HG03103 (cell line): Measurements from ENCODE around the gene JARID2.

ENCODE experiments used
- ATAC-seq: cut with Tn5 transposase; IDR thresholded peaks from one replicate; pipeline ENCODE4 v1.9.1; 2021; ENCODE audit warnings: low read depth; ENCODE audit not compliant: unreplicated experiment

Gene JARID2

DNA sequence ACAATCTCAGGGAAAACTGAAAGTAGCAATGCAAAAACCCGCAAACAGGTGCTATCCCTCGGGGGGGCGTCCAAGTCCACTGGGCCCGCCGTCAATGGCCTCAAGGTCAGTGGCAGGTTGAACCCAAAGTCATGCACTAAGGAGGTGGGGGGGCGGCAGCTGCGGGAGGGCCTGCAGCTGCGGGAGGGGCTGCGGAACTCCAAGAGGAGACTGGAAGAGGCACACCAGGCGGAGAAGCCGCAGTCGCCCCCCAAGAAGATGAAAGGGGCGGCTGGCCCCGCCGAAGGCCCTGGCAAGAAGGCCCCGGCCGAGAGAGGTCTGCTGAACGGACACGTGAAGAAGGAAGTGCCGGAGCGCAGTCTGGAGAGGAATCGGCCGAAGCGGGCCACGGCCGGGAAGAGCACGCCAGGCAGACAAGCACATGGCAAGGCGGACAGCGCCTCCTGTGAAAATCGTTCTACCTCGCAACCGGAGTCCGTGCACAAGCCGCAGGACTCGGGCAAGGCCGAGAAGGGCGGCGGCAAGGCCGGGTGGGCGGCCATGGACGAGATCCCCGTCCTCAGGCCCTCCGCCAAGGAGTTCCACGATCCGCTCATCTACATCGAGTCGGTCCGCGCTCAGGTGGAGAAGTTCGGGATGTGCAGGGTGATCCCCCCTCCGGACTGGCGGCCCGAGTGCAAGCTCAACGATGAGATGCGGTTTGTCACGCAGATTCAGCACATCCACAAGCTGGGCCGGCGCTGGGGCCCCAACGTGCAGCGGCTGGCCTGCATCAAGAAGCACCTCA, 250.7 kb downstream of the JARID2 start:
- no peak for ATAC-seq

DNA sequence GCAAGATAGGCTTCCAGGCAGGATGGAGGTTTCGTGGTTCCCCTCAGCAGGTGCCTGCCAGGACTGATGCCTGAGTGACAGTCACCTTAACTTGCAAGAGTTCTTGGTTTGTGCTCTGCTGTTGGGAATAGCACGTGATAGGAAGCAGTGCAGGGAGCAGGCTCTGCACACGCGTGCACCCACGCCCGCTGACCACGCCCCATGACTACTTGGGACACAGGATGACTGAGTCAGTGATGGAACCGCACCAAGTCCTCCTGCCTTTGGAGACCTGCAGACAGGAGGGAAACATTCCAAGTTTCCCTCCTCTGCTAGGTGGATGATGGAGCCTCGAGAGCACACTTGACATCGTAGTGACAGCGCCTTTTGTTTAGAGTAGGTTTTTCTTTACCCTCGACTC, 252.8 kb downstream of the JARID2 start:
- ATAC-seq, result no peak

DNA sequence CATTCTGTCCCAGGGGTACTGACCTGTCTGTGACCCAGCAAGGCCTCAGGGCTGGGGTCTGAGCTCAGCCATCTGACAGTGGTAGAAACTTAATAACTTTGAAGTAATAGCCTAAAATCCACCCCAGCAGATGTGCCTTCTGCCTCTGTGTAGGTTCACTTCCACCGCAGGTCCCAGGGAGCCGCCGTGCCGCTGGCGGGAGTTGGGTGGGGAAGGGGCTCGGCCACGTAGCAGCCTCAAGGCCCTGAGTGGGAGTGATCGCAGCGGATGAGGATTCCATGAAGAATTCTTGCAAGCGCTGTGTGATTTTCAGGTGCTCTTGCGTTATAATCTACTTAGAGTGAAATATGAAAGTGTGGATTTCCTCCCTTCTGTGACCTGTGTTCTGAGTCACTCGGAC, 253.3 kb downstream of the JARID2 start:
- no peak for ATAC-seq

DNA sequence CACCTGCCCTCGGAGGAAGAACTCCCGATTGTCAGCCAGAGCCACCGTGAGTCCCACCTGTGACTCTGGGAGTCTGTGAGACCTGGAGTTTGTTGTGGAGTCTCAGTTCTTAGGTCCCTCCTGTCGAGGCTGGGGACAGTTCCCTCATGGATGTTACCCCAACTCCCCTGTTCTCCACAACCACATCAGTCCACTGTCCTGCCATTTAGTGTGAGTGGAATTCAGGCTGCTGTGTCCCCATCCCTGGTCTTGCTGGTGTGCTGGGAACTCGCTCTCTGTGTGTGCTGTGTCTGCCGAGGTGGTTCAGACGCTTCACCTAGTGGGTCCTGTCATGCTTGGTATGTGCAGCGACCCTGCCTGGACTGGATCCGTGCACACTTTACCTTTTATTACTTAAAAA, 253.7 kb downstream of the JARID2 start:
- no peak for ATAC-seq

DNA sequence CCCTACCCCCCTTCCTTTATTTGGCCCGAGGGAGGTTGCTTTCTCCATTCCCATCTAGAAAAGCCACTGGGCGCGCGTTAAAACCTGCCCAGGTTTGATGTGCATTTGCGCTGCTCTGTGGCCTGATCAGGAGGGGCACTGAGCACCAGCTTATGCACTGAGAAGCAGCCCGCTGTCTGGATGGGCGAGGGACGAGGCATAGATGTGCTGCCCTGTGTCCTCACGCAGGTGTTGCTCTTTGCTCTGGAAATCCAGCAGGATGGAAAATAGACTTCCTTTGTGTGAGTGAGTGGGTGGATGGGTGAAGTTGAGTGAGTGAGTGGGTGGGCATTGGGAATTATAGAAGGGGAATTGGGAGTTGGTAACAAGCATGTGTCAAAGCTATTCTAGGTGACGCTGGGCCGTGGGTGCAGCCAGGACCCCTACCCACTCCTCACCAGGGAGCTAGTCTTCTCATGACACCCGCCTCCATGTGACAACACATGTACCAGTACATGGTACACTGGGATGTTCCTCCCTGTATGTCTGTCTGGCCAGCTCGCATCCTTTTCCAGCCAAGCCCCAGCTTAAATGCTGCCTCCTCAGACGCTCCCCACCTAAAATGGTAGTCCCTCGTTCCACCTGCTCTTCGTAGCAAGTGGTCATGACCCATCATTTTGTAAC, 254.3 kb downstream of the JARID2 start:
- ATAC-seq, result no peak

DNA sequence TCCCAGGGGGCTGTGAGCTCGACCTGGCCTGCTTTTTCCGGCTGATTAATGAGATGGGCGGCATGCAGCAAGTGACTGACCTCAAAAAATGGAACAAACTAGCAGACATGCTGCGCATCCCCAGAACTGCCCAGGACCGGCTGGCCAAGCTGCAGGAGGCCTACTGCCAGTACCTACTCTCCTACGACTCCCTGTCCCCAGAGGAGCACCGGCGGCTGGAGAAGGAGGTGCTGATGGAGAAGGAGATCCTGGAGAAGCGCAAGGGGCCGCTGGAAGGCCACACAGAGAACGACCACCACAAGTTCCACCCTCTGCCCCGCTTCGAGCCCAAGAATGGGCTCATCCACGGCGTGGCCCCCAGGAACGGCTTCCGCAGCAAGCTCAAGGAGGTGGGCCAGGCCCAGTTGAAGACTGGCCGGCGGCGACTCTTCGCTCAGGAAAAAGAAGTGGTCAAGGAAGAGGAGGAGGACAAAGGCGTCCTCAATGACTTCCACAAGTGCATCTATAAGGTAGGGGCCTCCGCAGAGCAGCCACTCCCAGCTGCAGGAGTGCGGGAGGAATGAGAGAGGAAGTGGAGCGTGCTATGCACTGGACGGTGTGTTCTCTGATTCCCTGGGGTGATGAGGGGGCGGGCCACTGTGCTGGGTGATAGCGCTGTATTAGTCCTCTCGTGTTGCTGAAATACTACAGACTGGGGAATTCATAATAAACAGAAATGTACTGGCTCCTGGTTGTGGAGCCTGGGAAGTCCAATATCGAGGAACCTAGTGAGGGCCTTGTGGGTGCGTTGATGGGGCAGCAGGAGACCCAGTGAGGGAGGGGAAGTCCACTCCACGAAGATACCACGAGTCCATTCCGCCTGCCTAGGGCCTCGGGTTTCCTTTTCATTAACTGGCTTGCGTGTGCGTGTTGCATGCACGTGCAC, 255.3 kb downstream of the JARID2 start:
- no peak for ATAC-seq

DNA sequence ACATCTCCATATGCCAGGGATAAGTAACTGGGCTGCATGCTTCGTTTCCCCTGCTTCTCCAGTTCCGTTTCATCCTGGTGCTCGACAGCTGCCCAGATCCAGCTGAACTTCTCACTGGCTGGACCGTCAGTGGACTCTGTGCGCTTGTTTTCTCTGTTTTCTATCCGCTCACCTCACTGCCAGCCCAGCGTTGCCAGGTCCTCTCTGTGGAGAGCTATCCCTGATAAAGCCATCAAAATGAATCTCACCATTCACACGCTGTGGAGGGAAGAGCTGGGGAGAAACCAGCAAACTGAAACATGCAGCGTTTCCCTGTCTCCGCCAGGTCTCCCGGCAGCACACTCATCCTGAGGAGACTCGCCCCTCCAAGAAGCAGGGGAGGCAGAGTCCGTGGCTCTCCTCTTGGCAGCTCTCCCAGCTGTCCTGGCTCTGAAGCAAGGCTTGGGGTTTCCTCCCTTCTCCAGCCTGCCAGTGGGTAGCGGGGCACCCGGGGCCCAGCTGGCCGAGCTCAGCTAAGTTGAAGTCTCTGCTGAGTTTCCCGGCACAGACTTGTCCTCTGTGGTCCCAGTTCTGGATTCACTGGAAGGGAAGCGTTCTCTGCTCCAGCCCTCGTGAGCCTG, 256.1 kb downstream of the JARID2 start:
- ATAC-seq, result no peak

DNA sequence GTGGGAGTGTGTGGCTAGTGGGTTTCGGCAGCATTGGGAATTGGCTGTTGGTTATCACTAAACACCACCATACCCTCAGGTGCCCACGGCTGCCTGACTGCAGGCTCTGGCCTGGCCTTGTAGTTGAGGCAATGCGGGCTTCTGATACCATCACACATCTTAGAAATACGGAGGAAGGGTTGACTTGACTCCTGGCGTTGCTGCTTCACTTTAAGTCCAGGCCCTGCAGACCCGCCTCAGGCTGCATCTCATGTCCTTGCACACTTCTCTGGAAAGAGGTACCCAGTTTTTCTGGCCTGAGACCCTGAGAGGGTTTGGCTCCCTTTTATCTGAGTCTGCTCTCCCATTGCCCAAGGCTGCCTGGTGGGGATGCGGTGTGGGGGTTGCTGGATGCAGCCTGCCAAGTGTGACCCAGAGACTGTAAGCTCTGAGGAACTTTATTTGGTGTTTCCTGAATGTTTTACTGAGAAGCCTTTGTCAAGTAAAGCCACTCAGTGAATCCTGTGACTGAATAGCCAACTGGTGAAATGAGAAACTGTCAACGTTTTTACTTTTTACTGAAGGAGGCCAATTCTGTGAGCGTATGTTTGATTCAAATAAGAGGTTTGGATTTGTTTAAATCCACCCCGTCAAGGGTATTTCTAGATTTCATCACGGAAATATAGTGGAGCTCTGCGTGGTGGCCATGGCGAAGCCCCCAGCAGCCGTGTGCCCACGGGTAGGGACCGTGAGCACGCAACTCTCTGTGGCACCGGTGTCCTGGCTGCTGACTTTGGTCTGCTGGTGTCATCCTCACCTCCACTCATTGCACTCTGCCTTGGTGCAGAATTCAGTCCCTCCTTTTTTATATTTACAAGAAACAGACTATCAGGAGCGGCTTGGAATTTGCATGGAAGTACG, 256.8 kb downstream of the JARID2 start:
- ATAC-seq, result no peak

DNA sequence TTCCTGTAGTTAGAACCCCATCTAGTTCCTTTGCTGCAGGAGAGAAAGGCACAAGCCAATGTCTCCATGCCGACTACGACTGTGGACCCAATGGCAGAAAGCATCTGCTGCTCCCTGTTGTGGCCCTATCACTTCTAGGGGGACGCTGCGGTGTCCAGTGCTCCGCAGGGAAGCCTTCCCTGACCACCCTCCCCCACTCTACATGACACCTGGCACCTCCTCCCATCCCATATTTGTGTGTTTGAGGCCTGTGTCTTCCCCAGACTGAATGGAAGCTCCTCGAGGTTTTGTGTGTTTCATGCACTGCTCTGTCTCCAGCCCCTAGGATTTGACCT, 257.4 kb downstream of the JARID2 start:
- no peak for ATAC-seq

DNA sequence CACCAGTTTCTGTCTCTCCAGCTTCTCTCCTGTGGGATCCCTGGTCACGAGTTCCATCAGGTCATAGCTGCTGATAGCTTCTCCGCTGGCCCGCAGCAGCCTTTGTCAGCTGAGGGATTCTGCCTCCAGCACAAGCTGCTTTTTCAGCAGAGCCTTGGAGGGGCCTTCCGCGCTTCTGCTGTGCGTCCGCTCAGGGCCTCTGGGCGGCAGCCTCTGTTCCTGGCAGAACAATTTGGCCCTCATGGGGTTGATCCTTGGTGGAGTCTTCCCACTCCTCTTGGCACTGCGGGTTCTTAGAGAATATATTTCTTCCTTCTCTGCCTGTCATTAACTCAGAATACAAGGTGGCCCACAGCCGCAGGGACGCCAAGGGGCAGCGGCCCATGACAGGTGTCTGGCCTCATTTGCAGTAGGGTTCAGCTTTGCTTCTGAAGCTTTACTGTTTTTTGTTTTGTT, 258.2 kb downstream of the JARID2 start:
- ATAC-seq, result no peak

DNA sequence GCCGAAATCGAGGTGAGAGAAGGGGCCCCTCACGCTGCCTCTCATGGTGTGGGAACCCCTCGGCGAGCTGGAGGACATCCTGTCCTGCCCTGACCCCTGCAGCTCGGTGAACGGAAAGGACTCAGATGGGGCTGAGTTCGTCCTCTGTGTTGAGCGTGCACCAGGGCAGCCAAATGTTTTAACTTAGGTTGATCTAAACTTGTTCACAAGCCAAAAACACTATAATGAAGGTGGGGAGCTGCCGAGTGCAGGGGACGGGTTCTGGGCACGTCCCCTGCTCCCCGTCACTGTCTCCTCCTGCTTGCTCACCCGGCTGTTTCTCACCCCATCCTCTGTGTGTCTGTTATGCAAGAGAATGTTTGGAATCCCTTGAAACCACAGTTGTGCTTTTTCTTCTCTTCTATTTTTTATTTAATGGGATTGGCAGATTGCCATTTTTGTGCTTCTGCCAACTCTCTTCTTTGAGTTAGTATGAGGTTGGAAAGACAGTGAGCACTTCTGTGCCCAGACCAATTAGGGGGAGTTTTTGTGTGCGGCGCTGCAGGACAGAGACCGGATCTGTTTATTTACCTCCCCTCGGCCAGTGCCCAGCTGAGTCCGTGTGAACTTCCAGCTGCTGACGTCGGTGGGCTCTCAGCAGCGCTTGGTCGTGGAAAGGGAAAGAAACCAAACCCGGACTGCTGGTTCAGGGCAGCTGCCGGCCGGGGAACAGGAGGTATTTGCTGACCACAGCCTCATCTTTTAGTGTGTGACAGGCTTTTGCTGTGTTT, 258.9 kb downstream of the JARID2 start:
- ATAC-seq, result no peak

DNA sequence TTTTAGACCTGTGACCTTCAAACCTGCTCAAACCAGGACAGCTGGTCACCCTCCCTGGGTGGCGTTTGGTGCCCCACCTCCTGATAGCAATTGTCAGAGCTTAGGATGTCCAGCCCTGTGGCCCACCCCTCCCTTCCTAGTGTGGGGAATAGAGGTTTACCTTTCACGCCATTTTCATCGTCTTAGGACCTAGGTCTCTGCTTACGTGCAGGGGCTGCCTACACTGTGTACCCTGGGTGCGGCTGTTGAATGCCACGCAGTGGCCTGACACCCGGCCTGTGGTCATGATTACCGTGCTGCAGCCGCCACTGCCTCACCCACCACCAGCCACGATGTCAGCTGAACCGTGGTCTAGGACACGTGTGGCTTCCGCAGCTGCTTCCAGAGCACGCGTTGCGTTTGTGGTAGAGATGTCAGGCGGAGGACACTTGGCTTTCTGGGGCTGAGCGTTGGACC, 259.6 kb downstream of the JARID2 start:
- ATAC-seq, result no peak

DNA sequence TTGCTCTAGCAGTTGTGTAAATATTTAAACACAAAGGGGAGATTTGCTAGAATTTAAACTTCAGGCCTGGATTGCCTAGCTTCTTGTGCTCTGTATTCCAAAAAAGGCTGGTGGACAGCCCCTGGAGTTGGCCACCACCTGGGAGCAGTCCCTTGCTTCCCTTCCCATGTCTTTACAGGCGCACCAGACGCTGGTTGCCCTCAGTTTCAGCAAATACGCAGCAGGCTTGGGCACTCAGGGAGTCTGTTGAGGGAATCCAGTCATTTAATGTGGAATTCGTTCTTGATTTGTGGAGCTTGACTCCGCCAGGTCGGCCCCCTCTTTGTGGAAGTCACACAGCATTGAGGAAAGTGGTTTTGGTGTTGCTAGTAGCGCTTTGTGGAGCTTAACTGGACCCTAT, 260.2 kb downstream of the JARID2 start:
- no peak for ATAC-seq

DNA sequence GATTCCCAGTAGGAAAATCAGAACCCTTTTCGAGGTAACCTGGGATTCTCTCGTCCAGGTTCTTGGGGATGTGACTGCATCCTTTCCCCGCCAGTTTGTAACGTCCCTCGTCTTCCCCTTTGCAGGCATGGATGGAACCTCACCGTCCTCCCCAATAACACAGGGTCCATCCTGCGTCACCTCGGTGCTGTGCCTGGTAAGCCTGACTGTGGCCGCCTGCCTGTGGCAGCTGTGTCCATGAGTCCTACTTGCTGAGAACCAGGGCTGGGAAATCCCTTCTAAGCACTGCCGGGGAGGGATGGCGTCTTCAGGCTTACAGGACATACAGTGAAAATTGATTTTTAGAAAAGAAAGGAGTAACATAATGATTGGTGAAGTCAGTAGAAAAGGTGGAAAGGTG, 261.4 kb downstream of the JARID2 start:
- no peak for ATAC-seq

DNA sequence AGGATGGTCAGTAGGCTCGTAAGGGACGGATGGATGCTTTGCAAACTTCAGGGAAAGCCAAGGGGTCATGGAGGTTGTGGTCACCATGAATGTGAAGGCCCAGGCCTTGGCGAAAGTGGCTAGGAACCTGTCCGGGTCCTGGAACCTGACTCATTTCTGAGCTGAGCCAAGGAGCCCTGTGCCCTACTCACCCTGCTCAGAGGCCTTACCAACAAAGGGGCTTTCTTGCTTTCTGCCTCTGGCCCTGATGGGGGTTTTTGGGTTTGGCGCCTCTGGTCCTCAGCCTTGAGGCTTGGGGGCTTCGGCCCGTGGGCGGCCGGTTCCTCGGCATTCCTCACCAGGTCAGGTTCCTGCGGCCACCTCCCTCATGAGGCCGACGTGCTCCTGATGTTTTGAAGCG, 261.9 kb downstream of the JARID2 start:
- ATAC-seq, result no peak

DNA sequence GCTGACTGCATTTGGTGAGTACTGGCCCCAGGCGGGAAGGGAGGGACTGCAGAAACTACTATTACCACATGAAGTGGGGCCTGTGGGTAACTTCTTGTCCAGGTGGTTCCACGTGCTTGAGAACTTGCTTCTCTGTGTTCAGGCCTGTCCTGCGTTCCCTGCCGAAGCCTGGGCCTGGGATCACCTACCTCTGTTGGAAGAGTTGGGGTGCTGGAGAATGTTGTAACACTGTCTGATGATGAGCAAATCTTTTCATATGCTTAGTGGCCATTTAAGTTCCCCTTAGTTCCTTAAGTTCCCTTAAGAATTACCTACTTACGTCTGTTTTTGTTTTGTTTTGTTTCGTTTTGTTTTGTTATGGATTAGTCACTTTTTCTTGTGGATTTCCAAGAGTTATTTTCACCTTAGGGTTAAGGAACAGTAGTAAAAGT, 262.6 kb downstream of the JARID2 start:
- no peak for ATAC-seq

DNA sequence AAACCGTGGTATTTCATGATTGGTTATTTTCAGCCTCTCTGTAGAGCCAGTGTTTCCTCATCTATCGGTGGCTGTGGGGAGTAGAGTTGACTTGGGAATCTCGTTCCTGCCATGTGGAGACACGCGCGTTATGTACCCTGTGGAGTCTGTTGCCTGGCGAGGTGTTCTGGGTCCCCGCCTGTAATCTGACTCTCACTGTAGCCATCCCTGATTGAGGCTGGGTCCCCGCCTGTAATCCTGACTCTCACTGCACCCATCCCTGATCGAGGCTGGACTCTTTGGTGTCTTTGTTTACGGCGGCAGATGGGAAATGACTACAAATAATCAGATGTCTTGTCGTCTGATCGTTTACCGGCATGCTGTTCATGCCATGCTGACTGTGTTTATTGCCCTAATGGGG, 263.1 kb downstream of the JARID2 start:
- ATAC-seq, result no peak

DNA sequence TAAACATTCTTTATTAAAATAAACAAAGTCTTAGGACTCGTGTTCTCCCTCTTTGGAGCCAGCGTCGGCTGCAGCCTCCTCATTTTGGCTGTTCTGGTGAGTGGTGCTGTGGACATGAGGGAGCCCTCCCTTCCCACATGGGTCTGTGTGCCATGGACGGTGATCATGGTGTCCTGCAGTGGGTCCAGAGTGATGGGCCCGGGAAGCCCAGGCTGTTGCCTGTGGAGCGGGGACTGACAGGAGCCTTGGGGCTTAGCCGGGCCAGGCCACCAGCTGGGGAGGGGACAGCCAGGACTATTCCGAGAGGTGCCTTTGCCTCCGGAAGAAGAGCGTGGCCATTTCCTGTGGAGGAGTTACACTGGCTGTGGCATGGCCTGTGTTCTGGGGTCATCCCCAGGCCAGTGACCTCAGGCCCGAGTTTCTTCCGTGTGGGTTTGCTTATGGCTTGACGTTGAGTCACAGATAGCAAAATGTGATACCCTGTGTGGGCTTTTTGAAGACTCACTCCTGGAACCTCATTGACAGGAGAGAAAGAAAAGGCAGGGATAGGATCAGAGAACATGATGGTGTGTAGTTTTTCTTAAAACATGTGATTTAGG, 263.6 kb downstream of the JARID2 start:
- ATAC-seq, result no peak

DNA sequence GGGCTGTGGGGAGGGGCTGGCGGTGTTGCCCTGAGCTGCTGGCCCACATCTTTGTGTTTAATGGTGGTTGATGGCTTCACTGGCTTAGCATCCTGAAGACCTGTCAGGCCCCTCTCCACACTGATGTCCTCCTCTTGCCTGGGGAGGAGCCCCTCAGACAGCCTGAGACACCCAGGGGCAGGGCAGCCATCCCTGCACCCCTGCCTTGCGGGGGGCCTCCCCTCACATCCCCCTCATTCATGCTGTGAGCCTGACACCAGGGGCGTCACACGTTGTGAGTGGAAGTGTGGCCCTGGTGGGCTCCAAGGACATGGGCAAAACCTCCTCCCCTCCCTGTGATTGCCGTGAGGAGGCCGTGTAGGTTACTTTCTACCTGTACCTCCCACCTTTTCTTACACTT, 264.3 kb downstream of the JARID2 start:
- no peak for ATAC-seq
